ENCODE measurements around the gene VGLL3.

DNA sequence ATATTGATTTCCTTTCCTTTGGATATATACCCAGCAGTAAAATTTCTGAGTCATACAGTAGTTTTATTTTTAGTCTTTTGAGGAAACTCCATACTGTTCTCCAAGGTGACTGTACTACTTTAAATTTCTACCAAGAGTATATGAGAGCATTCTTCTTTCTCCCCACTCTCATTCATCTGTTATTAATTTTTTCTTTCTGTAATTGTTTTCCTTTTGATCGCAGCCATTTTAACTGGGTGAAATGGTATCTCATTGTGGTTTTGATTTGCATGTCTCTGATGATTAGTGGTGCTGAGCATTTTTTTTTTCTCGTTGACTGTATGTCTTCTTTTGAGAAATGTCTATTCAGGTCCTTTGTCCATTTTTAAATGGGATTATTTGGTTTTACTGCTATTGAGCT lies 18.3 kb upstream of the VGLL3 start:
- TF ChIP-seq CTCF (IDR thresholded peaks at IDR 0.05): no peak
- TF ChIP-seq ZFX (IDR thresholded peaks at IDR 0.05; ENCODE audit: borderline replicate concordance): no peak
